GM18520 (cell line): ENCODE results near the gene ARMC9.
"Not testable (repeated sequence)": the region's sequence is repeated elsewhere in the genome, so short reads cannot be mapped to it uniquely, and the experiment has no call there.

ENCODE experiments used
- ATAC-seq: cut with Tn5 transposase; IDR thresholded peaks from one replicate; pipeline ENCODE4 v1.9.1; 2021; ENCODE audit not compliant: unreplicated experiment

ARMC9 gene

DNA sequence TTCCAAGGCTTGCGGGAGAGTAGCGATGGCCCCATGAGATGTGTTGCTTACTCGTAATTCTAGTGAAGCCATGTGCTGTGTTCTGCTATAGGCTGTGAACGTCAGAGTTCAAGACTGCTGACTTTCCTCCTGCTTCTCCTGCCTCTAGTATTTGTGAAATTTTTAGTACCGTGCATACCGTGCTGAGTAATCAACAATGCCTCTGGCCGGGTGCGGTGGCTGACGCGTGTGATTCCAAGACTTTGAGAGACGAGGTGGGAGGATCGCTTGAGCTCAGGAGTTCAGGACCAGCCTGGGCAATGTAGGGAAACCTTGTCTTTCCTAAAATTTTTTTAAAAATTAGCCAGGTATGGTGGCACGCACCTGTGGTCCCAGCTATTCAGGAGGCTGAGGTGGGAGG lies 137.2 kb downstream of the ARMC9 start:
- no peak for ATAC-seq

DNA sequence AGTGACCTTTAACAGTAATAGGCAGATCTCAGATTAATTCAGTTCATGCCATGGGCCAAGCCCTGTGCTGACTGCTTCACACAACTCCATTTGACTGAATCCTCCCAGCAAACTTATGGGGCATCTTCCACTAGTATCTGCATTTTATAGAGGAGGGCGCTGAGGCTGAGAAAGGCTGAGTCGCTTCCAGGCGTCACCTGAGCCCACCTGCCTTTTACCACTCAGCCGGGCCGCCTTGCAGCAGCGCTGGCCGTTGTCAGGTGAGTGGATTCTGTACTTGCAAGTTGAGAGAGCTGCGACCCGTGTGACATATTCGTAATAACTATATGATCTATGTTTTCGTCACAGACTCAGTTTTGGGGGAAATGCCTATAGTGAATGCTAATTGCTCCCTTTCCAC lies 137.8 kb downstream of the ARMC9 start:
- ATAC-seq, result no peak

DNA sequence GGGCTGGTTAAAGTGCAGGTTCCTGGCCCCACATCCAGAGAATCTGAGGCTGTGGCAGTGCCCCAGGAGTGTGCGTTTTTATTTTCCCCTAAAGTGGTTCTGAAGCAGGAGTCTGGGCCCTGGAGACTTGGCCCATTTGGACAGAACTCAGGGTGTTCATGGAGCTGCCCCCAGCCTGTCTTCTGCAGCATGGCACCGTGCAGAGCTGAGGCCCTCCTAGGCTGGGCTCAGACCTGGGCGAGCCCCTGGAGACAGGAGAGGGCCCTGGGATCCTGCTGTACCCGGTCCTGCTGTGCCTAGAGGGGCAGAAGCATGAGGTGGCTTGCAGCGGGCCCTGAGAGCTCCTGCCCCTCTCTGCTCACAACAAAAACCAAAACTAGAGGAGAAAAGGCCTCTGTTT lies 138.3 kb downstream of the ARMC9 start:
- ATAC-seq, result no peak

DNA sequence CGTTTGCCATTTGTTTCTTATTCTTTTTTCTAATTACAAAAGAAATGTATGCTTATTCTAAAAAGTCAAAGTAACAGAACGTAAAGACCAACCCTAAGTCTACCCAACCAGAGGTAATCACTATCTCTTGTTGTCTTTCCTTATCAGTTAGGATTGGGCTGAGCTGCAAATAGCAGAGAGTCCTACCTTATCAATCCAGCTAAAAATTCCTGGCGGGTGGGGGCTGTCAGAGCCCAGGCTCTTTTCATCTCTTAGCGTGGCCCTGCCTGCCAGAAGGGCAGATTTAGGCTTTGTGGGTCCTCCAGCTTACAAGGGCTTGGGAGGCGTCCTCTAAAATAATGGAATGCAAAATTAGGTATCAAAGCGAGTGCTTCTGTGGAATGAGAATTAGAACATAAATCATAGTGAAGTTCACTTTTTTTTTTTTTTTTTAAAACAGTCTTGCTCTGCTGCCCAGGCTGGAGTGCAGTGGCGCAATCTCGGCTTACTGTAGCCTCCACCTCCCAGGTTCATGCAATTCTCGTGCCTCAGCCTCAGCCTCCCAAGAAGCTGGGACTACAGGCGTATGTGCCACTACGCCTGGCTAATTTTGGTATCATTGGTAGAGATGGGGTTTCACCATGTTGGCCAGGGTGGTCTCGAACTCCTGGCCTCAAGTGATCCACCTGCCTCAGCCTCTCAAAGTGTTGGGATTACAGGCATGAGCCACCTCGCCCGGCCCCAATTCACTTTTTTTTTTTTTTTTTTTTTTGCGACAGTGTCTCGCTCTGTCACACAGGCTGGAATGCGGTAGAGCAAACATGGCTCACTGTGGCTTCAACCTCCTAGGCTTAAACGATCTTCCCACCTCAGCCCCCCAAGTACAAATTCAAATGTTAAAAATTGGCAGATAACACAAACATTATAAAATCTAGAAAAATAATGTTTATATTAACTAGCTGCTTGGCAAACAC lies 139.7 kb downstream of the ARMC9 start:
- no peak for ATAC-seq

DNA sequence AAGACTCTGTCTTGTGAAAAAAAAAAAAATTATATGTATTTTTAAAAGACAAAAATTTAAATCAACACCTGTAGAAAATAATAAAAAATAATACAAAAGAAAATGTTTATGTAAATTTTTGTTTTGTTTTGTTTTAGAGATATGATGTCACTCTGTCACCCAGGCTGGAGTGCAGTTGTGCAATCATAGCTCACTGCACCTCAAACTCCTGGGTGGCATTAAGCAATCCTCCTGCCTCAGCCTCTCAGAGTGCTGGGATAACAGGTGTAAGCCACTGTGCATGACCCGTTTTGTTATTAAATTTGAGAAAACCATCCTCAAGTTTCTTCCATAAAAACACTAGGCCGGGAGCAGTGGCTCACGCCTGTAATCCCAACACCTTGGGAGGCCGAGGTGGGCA lies 140.9 kb downstream of the ARMC9 start:
- no peak for ATAC-seq

DNA sequence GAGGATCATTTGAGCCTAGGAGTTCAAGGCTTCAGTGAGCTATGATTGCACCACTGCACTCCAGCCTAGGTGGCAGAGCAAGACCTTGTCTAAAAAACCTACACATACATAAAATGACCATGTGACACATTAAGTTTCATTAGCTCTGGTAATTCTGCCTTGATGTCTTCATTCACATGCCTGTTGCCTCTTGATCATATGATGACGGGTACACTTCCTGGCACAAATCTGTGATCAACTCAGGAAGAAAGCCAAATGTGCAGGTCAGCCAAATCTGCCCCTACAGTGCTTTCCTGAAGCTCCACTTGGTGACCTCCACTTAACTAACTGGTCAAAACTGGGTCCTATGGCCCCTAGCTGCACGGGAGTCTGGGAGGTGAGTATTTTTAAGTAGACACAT lies 142.7 kb downstream of the ARMC9 start:
- ATAC-seq, result no peak

DNA sequence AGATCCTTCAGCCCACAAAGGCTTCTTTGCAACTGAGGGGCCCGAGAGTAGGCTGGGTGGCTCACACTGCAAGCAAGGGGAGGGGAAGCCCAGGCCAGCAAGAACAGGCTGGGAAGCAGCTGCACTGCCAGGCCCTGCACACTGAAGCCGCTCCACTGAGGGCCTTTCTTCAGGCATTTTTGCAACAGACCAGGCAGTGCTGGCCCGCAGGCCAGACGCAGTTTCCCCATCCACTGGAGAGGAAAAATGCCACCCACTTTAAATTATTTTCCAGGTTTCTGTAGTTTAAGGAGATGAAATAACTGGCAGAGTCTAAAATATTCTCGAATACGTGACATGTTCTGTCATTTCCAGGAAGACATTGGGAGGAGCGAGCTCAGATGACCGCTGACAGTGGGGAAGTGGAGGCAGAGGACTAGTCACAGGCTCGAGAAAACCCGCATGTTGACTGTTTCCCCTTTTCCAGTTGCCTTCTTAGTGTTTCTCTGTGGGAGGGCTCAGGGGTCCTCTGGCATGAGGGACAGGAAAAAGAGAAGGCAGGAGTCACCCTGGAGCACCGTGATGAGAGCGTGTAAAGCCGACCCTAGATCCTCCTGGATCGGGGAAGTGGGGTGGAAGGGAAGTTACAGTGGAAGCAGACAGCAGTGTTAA lies 143.8 kb downstream of the ARMC9 start:
- no peak for ATAC-seq

DNA sequence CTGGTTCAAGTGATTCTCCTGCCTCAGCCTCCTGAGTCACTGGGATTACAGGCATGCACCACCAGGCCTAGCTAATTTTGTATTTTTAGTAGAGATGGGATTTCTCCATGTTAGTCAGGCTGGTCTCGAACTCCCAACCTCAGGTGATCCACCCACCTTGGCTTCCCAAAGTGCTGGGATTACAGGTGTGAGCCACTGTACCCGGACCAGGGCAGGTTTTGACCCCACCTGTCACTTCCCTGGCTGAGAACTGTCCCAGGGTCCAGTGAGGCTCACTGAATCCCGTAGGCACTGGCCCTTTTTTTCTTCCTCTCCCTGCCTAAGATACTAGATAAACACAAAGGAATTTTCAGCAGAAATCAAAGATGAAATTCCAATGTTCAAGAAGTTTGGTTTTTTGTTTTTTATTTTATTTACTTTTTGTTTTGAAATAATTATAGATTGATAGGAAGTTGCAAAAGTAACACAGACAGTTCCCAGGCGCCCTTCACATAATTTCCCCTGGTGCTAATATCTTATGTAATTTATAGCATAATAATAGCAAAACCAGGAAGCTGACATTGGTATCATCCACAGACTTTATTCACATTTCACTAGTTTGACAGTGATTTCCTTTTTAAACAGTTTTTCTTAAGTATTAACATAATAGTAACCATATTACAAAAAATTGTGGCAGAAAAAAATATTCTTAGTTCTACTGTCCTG lies 144.7 kb downstream of the ARMC9 start:
- no peak for ATAC-seq

DNA sequence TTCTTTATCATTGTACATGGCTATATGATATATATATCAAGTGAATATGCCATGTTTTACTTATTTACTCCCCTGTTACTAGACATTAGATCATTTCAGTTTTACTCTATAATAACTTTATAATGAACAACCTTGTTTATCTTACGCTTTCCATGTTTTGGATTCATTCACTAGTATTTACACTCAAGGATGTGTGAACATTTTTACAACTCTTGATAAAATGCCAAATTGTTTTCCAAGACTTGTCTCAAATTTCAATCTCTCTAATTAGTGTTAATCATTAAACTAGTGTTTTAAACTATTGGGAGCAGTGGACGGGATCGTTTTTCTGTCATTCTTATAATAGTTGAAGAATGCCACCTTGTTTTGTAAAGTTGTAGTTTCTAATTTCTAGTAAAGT lies 145.6 kb downstream of the ARMC9 start:
- ATAC-seq, result no peak

DNA sequence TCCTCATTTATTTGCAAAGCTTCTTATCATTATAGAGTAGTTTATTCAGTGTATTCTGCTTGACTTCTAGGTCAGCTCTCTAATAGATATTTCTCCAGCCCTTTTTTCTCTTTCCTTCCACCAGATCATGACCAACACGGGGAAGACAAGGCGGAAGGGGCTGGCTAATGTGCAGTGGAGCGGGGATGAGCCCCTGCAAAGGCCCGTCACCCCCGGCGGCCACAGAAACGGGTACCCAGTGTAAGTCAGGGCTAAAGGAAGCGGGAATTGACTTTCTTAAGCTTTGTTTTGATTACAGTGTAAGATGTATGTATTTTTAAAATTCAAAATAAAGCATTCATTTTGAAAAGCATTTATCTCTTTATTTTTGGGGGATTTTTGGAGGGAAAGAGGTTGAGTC lies 146.4 kb downstream of the ARMC9 start:
- ATAC-seq, result no peak

DNA sequence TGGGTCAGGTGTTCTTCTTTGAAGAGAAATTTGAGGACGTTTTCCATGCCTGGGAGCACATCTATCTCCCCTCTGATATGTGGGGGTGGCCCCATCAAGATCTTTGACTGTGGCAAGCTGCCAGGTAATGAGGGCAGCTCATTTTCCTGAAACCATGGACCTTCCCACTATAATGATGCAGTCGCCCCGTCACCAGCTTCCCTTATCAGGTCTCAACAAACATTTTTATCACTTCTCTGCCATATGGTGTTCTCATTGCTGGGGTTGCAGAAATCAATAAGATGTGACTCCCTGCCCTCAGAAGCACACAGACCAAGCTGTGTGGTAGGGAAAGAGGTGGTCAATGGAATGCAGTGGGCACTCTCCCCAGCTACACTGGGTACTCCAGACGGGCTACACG lies 148.7 kb downstream of the ARMC9 start:
- ATAC-seq, result no peak

DNA sequence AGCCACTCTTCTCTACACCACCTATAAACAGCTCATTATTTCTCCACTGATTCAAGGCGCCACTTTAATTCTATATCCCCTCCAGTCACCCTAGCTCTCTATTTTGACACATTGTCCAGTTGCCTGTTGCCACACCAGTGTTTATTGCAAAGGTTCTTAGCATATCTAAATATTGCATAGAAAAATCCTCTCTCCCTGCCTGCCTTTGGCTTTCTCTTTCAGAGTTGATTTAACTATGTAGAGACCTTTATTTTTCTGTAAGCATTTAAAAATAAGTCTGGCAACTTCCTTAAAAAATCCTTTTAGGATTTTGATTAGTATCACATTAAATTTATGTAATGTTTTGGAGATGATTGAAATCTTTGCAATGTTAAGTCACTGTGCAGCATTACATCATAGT lies 149.2 kb downstream of the ARMC9 start:
- ATAC-seq, result no peak

DNA sequence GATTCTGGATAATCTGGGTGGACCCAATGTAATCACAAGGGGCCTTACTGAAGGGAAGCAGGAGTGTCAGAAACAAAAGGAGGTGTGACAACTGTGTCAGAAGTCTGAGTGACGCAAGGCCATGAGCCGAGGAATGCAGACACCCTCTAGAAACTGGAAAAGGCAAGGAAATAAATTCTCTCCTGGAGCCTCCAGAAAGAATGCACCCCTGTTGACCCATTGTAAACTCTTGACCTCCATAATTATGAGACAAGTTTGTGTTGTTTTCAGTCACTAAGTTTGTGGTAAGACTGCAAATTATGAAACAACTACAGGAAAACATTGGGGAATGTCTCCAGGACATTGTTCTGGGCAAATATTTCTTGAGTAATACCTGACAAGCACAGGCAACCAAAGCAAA lies 149.7 kb downstream of the ARMC9 start:
- no peak for ATAC-seq

DNA sequence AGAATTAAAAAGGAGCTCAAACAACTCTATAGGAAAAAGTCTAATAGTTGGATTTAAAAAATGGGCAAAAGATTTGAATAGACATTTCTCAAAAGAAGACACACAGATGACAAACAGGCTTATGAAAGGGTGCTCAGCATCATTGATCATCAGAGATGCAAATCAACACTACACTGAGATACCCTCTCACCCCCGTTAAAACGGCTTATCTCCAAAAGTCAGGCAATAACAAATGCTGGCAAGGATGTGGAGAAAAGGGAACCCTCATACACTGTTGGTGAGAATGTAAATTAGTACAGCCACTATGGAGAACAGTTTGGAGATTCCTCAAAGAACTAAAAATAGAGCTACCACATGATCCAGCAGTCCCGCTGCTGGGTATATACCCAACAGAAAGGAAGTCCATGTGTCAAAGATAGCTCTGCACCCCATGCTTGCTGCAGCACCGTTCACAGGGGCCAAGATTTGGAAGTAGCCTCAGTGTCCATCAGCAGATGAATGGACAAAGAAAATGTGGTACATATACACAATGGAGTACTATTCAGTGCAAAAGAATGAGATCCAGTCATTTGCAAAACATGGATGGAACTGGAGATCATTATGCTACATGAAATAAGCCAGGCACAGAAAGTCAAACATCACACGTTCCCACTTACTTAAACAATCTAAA lies 150.4 kb downstream of the ARMC9 start:
- ATAC-seq, result no peak

DNA sequence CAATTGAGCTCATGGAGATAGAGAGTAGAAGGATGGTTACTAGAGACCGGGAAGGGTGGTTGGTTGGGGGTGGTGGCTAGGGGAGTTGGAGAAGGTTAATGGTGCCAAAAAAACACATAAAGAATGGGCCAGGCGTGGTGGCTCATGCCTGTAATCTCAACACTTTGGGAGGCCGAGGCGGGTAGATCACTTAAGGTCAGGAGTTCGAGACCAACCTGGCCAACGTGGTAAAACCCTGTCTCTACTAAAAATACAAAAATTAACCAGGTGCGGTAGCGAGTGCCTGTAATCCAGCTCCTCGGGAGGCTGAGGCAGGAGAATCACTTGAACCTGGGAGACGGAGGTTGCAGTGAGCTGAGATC lies 150.9 kb downstream of the ARMC9 start:
- not testable (repeated sequence) for ATAC-seq

DNA sequence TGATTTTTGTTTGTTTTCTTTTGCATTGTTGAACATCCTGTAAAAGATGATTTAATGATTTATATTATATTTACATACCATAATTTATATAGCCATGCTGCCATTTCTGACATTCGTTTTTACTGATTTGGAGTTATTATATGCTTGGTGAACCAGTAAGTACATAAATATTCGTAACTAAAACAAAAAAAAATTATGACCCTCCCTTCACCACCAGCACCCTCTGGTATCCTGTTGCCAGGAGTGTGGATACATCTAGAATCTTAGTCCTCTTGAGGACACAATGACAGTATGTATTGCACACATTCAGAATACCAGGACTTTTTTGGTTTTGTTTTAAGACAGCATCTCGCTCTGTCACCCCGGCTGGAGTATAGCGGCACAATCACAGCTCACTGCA lies 153.2 kb downstream of the ARMC9 start:
- ATAC-seq, result no peak

DNA sequence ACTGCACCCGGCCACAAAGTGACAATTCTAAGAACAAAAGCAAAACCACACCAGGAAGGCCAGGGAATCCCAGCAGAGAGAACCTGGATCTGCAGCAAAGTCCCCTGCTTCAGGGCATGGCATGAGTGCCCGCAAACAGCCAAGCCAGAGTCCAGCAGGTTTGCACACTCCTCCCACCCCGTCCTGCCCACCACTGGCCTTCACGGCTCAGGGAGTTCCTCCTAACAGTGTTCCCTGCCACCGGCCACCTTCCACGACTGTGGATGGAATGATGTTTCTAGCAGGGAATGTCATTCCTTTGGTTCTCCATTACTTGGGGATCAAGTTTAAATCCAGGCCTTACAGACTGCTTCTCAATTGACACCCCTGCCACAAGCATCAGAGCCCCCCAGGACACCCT lies 155.0 kb downstream of the ARMC9 start:
- ATAC-seq, result no peak

DNA sequence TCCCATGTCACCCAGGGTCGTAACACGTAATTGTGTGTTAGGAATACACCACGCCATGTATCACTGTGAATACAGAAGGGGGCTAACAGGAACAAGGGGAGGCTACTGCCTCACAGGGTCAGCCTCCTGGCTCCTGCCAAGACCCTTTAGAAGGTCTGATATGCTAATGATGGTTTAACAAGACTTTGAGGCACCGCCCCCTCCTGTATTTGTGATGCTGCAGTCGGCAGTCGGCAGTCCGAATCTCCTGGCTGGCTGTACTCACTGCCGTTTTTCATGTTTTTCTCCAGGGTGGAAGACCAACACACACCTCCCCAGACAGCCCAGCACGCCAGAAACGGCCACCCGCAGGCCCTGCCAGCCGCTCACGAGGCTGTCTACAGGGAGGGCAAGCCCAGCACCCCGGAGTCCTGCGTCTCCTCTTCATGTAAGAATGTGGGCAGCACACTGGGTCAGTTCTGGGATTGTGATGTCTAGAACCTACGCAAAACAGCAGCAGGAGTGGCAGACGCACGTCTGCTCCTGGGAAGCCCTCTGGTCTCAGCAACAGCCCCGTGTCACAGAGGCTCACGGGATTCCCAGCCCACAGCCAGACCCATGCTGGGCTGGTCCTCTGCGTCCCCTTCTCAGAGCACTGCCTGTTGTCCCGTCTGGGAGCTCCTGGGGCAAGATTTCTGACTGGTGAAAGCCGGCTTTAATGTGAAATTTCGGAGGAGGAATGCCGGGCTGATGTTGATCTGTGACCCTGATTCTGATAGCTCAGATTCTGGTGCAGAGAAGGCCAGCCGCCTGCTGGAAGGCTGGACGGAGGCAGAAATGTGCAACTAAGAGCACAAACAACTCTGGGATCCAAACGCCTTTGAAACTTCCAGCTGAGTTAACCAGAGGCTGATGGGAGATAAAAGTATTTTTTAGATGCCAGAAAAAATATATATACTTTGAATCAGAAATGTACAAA lies 157.4 kb downstream of the ARMC9 start:
- ATAC-seq, result no peak

DNA sequence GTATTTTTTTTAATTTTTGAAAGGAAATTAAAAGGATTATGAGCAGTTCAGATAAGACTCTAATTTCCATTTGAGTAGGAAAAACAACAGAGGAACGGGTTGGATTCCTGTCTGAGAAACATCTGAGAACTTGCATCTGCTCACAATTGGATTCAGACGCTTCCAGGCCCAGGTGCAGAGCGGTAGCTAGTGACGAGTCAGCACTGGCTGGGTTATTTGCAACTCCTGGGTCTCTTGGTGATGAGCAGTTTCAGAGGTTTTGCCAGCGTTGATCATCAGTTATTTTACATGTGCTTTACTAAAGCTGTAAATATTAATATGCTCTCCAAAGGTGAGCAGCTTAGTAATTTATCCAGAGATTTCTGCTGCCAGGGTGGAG lies 158.0 kb downstream of the ARMC9 start:
- ATAC-seq, result no peak

DNA sequence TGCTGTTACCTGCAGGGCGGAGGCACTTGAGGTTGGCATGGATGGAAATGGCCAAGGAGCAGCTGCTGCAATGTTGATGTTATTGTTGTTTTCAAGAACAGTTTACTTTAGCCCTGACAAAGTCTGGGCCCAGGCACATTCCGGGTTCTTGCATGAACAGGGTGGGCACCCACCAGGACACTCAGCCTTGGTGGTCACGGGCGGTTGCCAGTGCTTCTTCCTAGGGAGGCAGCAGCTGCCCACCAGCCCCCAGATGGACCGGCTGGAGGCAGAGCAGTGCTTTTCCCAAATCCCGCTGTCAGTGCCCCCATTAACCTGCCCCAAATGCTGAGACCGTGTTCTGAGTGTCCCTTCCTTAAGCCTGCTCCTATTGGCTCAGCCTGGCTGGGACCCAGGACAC lies 158.6 kb downstream of the ARMC9 start:
- ATAC-seq, result no peak
